Thymus (tissue), 11 donors: ENCODE data around the gene NT5C. TPM values are rescaled to one million over a fixed set of nuclear protein-coding genes. Genes with fewer than 3 reads are reported as not detected.

Source experiments
- DNase-seq, 9 donors: peaks; one replicate each; pipeline ENCODE4 v3.0.0-alpha.2; 2013; ENCODE audit warnings: low spot score in 9 of 9, low read depth in 6 of 9, missing footprints in 1 of 9
- H3K27ac ChIP-seq, 2 donors: one replicate each; pipeline ENCODE4 v1.5.1; 2013; ENCODE audit warnings: control low read depth in 1 of 2, low read depth in 1 of 2, low read length in 1 of 2, mild to moderate bottlenecking in 1 of 2, moderate library complexity in 1 of 2
- H3K27me3 ChIP-seq, 2 donors: one replicate each; pipeline ENCODE4 v1.5.1; 2013; ENCODE audit warnings: low read length in 1 of 2; ENCODE audit not compliant: control insufficient read depth in 2 of 2, insufficient read depth in 1 of 2
- H3K36me3 ChIP-seq, 2 donors: one replicate each; pipeline ENCODE4 v1.5.1; 2013; ENCODE audit warnings: low read length in 1 of 2, mild to moderate bottlenecking in 1 of 2, moderate library complexity in 1 of 2; ENCODE audit not compliant: control insufficient read depth in 2 of 2, insufficient read depth in 2 of 2
- H3K4me1 ChIP-seq, 2 donors: one replicate each; pipeline ENCODE4 v1.5.1; 2013; ENCODE audit warnings: low read length in 2 of 2; ENCODE audit not compliant: control insufficient read depth in 2 of 2, insufficient read depth in 2 of 2
- H3K4me3 ChIP-seq, 2 donors: one replicate each; pipeline ENCODE4 v1.5.1; 2013; ENCODE audit warnings: low read length in 2 of 2, control low read depth in 1 of 2, mild to moderate bottlenecking in 1 of 2
- H3K9me3 ChIP-seq, 2 donors: one replicate each; pipeline ENCODE4 v1.5.1; 2013; ENCODE audit warnings: low read length in 1 of 2, mild to moderate bottlenecking in 1 of 2; ENCODE audit not compliant: control insufficient read depth in 2 of 2, insufficient read depth in 1 of 2
- WGBS: extraction: QIAGEN DNeasy Blood & Tissue Kit; methylation state at CpG from one replicate; pipeline ENCODE4 v1.1.7; 2013; 5-methylcytosine and 5-hydroxymethylcytosine counted together
- polyA plus RNA-seq: library from polyadenylated mRNA; stranded (reverse); fragments of 200-250 nt; gene quantifications from one replicate; pipeline ENCODE4 v1.2.3, GENCODE V29; 2013
- total RNA-seq: library from RNA; stranded (reverse); fragments of 120-200 nt; gene quantifications from one replicate; pipeline ENCODE4 v1.2.4, GENCODE V29; 2013
- donor health status: healthy.

NT5C gene
- total and polyA plus RNA-seq, 2 donors = 64.2 to 103 TPM

DNA sequence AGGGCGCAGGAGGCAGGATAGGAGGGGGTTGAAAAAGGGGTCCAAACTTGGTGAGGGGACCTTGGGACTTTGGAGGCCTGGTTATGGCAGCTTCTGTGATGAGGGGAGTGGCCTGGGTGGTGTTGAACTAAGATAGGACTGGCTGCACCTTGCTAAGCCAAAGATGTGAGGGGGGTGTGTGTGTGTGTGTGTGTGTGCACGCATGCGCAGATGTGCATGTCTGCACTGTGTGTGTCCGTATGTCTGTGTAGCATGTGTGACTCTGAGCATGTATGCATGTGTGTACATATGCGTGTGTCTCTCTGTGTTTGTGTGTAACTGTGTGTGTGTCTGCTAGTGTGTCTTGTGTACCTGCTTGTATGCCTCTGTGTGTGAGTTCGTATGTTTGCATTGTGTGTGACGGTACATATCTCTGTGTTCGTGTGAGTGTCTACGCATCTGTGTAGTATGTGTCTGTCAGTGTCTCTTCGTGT, 39.7 kb downstream of the NT5C start:
- H3K27me3 ChIP-seq = peaks cover 0 to 12% of the 10 kb centered on the region in 2 donors
- 94% methylated on average over 10 of the region's 10 CpGs for WGBS
- peaks cover 0 to 3% of the 10 kb centered on the region in 2 donors for H3K36me3 ChIP-seq
- H3K4me1 ChIP-seq = peaks cover 5 to 25% of the 10 kb centered on the region in 2 donors
- no peak overlapping the region for H3K4me3 ChIP-seq
- no peak for DNase-seq
- peaks cover 0 to 8% of the 10 kb centered on the region in 2 donors for H3K9me3 ChIP-seq
- H3K27ac ChIP-seq = no peak overlapping the region

DNA sequence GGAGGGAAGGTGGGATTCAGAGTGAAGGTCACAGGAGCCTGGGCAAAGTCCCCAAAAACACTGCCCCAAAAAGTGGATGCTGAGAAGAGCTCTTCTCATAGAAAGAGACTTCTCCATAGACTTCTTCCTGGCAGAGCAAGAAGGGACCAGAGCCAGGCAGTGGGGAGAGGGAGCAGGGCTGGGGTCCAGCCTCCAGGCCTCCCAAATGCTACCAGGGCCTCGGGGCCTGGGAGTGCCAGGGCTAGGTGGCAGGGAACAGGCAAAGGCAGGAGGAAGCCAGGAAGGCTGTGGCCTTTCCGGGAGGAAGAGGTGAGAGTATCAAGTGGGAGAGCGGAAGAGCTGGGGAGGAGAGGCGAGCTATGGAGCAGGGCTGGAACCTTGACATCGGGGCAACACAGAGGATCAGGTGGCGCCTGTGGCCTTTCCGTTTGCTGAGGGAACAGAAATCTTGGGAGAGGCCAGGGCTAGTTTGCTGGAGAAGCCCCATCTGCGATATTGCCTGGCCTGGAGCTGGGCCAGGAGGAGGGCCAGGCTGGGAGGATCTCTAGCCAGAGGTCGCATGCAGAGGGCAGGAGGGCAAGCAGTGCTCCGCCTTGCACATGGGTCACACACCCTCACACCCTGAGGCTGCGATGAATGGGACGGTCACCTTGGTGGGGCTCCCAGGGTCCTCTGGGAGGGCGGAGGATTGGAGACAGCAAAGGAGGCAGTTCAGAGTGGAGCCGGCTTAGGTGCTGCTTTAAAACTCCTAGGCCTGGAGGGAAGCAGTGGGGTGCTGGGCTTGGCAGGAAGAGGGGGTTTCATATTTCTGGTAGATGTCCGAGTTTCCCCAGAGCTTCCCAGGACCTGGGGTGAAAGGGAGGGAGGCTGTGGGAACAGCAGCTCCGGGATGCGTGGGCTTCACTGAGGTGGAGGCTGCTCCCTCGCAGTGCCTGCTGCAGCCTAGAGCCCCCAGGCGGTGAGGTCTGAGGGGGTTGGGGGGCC, 40.4 kb downstream of the NT5C start:
- Histone ChIP-seq H3K4me1 (peaks cover 5 to 25% of the 10 kb centered on the region in 2 donors), H3K9me3 (peaks cover 0 to 8% of the 10 kb centered on the region in 2 donors), H3K27me3 (peaks cover 0 to 12% of the 10 kb centered on the region in 2 donors), H3K36me3 (peaks cover 0 to 3% of the 10 kb centered on the region in 2 donors), H3K27ac (no peak overlapping the region), H3K4me3 (no peak overlapping the region)
- 94% methylated on average over 19 of the region's 19 CpGs for WGBS
- no peak for DNase-seq

DNA sequence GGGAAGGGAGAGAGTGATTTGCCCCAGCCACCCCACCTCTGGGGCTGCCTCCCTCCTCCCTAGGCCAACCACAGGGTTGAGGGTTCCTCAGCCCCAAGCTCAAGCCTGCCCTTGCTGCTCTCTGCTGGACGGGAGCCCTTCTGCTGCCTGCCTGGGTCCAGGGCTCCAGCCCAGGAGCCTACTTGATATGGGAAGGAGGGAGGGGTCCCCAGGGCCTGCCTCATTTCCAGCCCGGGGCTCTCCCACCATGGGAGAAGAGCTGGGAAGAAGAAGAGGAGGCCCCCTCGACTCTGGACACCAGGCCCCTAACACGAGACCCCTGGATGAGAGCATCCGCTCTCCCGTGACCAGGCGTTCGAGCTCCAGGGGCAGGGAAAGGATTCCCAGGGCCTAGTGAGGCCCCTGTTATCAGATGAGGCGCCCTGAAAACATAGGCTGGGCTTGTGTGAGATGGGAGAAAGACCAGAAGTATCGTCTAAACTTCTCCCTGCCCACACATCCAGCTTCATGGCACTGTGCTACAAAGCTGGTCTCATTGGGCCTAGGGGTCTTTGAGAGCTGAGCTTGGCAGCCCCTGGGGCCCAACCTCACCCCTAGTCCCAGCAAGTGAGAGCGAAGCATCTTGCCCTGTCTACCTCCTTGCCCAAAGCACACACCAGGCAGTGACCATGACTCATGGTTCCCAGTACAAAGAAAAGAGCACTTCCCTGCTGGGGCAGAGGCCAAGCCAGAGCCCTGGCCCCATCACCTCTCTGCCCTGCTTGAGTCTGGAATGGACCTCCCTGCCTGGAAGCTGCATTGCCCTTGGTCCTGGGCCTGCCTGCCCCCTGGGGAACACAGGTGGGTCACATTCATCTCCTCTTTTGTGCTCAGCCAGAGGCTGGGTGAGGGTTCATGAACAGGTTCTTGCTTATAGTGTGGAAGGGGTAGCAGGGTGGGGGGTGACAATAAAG, 42.8 kb downstream of the NT5C start:
- Histone ChIP-seq H3K27me3 (peaks cover 0 to 12% of the 10 kb centered on the region in 2 donors), H3K9me3 (peaks cover 0 to 8% of the 10 kb centered on the region in 2 donors), H3K4me3 (peak overlapping the region; percentile 53 to 67), H3K27ac (no peak overlapping the region), H3K4me1 (peaks cover 5 to 33% of the 10 kb centered on the region in 2 donors), H3K36me3 (no peaks in the 10 kb centered on the region)
- WGBS = 90% methylated on average over 11 of the region's 11 CpGs
- no peak for DNase-seq

DNA sequence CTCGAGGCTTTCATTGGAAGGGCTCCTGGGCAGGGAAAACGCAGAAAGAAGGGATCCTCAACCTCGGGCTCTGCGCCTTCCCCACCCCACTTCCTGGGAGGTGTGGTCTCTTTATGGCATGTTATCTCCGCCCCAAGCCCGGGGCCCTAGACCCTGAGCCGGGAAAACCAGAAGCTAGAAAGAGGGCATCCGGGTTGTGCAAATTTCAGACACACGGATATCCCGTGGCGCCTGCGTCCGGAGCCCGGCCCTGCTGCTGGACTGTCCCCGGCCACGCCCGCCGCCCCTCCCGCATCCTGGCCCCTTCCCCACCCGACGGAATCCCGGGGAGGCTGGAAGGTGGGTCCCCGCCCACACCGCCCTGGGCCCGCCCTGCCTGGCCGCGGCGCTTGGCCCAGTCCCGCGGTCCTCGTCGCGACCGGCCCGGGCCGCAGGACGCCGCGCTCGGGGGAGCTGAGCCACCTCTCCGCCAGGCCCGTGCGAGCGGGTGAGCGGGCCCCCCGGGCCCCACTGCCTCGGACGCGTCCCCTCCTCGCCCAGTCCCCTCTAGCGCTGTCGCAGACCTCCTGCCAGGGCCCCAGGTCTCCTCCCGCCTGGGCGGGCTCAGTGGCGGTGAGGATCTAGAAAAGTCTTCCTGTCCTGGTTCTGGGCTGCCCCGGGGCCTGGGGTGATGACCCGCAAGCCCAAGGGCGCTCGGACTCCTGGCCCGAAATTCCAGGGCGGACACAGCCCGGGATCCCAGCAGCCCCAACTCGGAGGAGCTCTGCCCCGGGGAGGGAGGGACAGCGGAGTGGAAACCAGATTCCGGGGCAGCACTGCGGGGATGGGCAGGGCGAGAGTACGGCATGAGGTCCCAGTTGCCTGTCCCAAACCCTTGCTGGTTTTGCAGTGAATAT, 43.7 kb downstream of the NT5C start, which contains the start of gene SLC16A5:
Gene SLC16A5 (plus strand): TSS at position 397 of the 896 bp plus-strand sequence. CDS start 5,683 bp downstream, outside the sequence.
- peaks cover 0 to 12% of the 10 kb centered on the region in 2 donors for H3K27me3 ChIP-seq
- peak in 4 of 9 donors; percentile 46 to 72 (median 48) for DNase-seq
- H3K27ac ChIP-seq = peak within 1 kb of the TSS; percentile 37 to 38
- 3% methylated on average over 69 of the region's 69 CpGs for WGBS
- H3K36me3 ChIP-seq = no peaks in the 10 kb centered on the region
- H3K4me1 ChIP-seq = peaks cover 5 to 33% of the 10 kb centered on the region in 2 donors
- H3K9me3 ChIP-seq = peaks cover 0 to 8% of the 10 kb centered on the region in 2 donors
- peak within 1 kb of the TSS; percentile 53 to 67 for H3K4me3 ChIP-seq

DNA sequence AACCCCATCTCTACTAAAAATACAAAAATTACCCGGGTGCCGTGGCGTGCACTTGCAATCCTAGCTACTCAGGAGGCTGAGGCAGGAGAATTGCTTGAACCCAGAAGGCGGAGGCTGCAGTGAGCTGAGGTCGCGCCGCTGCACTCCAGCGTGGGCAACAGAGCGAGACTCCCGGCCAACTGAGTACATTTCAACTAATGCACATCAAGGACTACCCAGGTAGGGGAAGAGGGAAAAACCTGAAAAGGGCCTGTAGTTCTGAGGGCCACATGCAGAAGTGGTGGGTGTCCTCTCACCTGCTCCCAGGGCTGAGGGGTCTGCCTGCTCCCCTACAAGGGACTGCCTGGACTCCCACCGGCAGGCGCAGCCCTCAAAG, 44.4 kb downstream of the NT5C start:
- peaks cover 0 to 12% of the 10 kb centered on the region in 2 donors for H3K27me3 ChIP-seq
- H3K4me3 ChIP-seq = peak overlapping the region; percentile 53 to 67
- peaks cover 0 to 8% of the 10 kb centered on the region in 2 donors for H3K9me3 ChIP-seq
- H3K4me1 ChIP-seq = peaks cover 5 to 33% of the 10 kb centered on the region in 2 donors
- no peak for DNase-seq
- 76% methylated on average over 12 of the region's 12 CpGs for WGBS
- no peaks in the 10 kb centered on the region for H3K36me3 ChIP-seq
- H3K27ac ChIP-seq = peak overlapping the region; percentile 37 to 38

DNA sequence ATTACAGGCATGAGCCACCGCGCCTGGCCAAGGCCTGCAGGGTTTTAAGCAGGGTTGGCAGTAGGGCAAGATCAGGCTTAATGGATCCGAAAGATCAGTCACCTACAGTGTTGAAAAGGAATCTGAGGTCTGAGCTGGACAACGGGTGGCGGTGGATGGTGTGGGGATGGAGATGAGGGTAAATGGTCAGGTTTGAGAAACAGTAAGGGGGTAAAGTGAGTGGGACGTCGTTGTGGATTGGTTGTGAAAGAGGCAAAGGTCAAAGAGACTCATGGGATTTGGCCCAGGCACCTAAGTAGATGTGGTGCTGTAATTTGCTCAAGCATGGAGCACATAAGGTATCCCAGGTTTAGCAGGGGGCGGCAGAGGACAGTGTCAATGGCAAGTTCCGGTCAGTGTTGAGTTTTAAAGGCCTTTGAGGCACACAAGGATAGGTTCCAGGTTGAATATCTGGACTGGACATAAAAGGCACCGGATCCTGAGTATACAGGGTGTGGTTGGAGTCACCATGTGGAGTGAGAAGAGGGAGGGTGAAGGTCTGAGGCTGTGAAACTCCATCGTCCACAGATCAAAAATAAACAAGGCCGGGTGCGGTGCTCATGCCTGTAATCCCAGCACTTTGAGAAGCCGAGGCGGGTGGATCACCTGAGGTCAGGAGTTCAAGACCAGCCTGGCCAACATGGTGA, 44.9 kb downstream of the NT5C start:
- peaks cover 0 to 12% of the 10 kb centered on the region in 2 donors for H3K27me3 ChIP-seq
- DNase-seq = no peak
- 90% methylated on average over 15 of the region's 15 CpGs for WGBS
- no peak overlapping the region for H3K4me3 ChIP-seq
- H3K4me1 ChIP-seq = peaks cover 5 to 33% of the 10 kb centered on the region in 2 donors
- no peaks in the 10 kb centered on the region for H3K36me3 ChIP-seq
- H3K9me3 ChIP-seq = peaks cover 0 to 8% of the 10 kb centered on the region in 2 donors
- H3K27ac ChIP-seq = no peak overlapping the region

DNA sequence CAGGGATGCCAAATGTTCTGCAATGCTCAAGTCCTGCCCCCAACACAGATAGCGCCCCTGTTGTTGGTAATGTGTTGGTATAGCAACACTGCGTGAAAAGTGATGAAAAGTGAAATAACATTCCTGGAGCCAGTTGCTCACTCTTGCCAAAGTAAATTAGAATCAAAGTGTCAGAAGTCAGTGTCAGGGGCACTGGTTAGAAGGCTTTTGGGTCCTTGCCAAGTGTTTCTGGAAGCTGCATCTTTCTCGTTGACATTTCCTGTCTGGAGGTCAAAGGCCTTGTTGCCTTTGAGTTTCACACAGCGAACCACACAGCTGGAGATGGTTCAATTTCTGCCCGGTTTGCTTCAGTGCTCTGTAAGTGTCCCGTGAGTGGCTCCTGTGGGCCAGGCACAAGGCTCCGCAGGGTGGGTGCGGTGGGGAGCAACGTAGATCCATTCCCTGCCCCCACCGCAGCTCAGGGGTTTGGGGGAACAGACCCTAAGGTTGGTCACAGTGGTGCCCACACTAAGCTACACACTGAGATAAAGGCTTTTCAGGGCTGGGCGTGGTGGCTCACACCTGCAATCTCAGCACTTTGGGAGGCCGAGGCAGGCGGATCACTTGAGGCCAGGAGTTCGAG, 47.4 kb downstream of the NT5C start:
- H3K36me3 ChIP-seq = no peaks in the 10 kb centered on the region
- peaks cover 0 to 8% of the 10 kb centered on the region in 2 donors for H3K9me3 ChIP-seq
- peaks cover 5 to 28% of the 10 kb centered on the region in 2 donors for H3K4me1 ChIP-seq
- 57% methylated on average over 14 of the region's 14 CpGs for WGBS
- peak in 2 of 9 donors; percentile 27 to 69 for DNase-seq
- no peak overlapping the region for H3K4me3 ChIP-seq
- peaks cover 0 to 12% of the 10 kb centered on the region in 2 donors for H3K27me3 ChIP-seq
- H3K27ac ChIP-seq = no peak overlapping the region
